HepG2 (cell line): Measurements from ENCODE around the gene SNF8. TPM values are rescaled to one million over a fixed set of nuclear protein-coding genes. Genes with fewer than 3 reads are reported as not detected.
A peak's percentile ranks its signal among the peaks of the same experiment; 100 is the strongest.

Source experiments
- CHCHD3 ChIP-seq: sonication (generic); formaldehyde crosslinking; IDR thresholded peaks from 2 replicates; pipeline ENCODE4 v1.8.0; 2022; ENCODE audit warnings: mild to moderate bottlenecking, missing genetic modification reagents, moderate library complexity
- CREB1 ChIP-seq, 2 experiments: fragments of 450-650 bp in 1 of 2; IDR thresholded peaks; 2 replicates each; pipeline ENCODE4 v1.6.1; 2016 to 2017; ENCODE audit warnings: control low read depth in 1 of 2, mild to moderate bottlenecking in 1 of 2, missing compliant biosample characterization in 1 of 2, missing genetic modification characterization in 1 of 2
- DBP ChIP-seq: sonication (generic); formaldehyde crosslinking; IDR thresholded peaks from 2 replicates; pipeline ENCODE4 v1.4.0; 2020; ENCODE audit warnings: missing genetic modification reagents; ENCODE audit errors: not compliant biosample characterization
- DNMT1 ChIP-seq: sonication (generic); formaldehyde crosslinking; IDR thresholded peaks from 2 replicates; pipeline ENCODE4 v1.5.1; 2020; ENCODE audit warnings: mild to moderate bottlenecking, missing genetic modification reagents
- HCFC1 ChIP-seq: fragments of 150-350 bp; IDR thresholded peaks from 2 replicates; pipeline ENCODE4 v1.6.1; 2014; ENCODE audit warnings: low read depth, low read length
- KLF13 ChIP-seq: sonication (generic); formaldehyde crosslinking; IDR thresholded peaks from 2 replicates; pipeline ENCODE4 v1.4.0; 2020; ENCODE audit warnings: mild to moderate bottlenecking, missing genetic modification reagents
- MEIS2 ChIP-seq: sonication (generic); formaldehyde crosslinking; IDR thresholded peaks from 2 replicates; pipeline ENCODE4 v1.9.0; 2021; ENCODE audit warnings: mild to moderate bottlenecking, missing genetic modification reagents
- MTF1 ChIP-seq: sonication (generic); formaldehyde crosslinking; IDR thresholded peaks from 2 replicates; pipeline ENCODE4 v1.5.0; 2020; ENCODE audit warnings: missing genetic modification reagents
- NR1H2 ChIP-seq: sonication (generic); formaldehyde crosslinking; IDR thresholded peaks from 2 replicates; pipeline ENCODE4 v1.8.1; 2022; ENCODE audit warnings: low read depth, missing genetic modification reagents, borderline replicate concordance
- RBFOX2 ChIP-seq: fragments of 200-400 bp; formaldehyde crosslinking; IDR thresholded peaks from 2 replicates; pipeline ENCODE4 v1.6.1; 2017; ENCODE audit warnings: low read depth, mild to moderate bottlenecking, low read length
- REST ChIP-seq, 2 experiments: IDR thresholded peaks; 2 replicates each; pipeline ENCODE4 v1.6.1; 2011 to 2012; ENCODE audit warnings: low read length in 2 of 2, borderline replicate concordance in 1 of 2, low read depth in 1 of 2, mild to moderate bottlenecking in 1 of 2, moderate library complexity in 1 of 2
- SIN3A ChIP-seq: IDR thresholded peaks from 2 replicates; pipeline ENCODE4 v1.6.1; 2011; ENCODE audit warnings: low read depth, mild to moderate bottlenecking, control low read depth, low read length, borderline replicate concordance
- YY1 ChIP-seq: IDR thresholded peaks from 2 replicates; pipeline ENCODE4 v1.6.1; 2011; ENCODE audit warnings: low read length, low read depth, moderate library complexity, mild to moderate bottlenecking; ENCODE audit not compliant: insufficient read depth, insufficient replicate concordance
- ZNF333 ChIP-seq: sonication (generic); formaldehyde crosslinking; IDR thresholded peaks from 2 replicates; pipeline ENCODE4 v1.4.0; 2020; ENCODE audit warnings: mild to moderate bottlenecking, missing genetic modification reagents, borderline replicate concordance
- ZNF652 ChIP-seq: IDR thresholded peaks from 2 replicates; pipeline ENCODE4 v1.6.1; 2016; ENCODE audit warnings: low read depth, borderline replicate concordance
- ZNF737 ChIP-seq: sonication (generic); formaldehyde crosslinking; IDR thresholded peaks from 2 replicates; pipeline ENCODE4 v1.5.0; 2020; ENCODE audit warnings: missing genetic modification reagents, mild to moderate bottlenecking, borderline replicate concordance
- ZNF768 ChIP-seq: sonication (generic); formaldehyde crosslinking; IDR thresholded peaks from 2 replicates; pipeline ENCODE4 v1.4.0; 2020; ENCODE audit warnings: missing genetic modification reagents
- polyA plus RNA-seq, 8 experiments: library from polyadenylated mRNA; depleted of rRNA in 3 of 8; stranded (reverse) in 7 of 8; unstranded in 1 of 8; fragments of >200 nt; fragmentation: Illumina TruSeq in 4 of 8; extraction: Trizol in 4 of 8; gene quantifications; 2 replicates each; pipeline versions ENCODE4 v1.2.1 to v1.2.3, GENCODE V29; 2011 to 2016; ENCODE audit warnings: low read depth in 4 of 8, missing spikeins in 1 of 8, mixed read lengths in 1 of 8; ENCODE audit not compliant: insufficient read depth in 1 of 8
- total RNA-seq, 5 experiments: library from RNA; depleted of rRNA; stranded (reverse); fragments of >200 nt; fragmentation: Illumina TruSeq; extraction: Trizol; gene quantifications; 2 replicates each; pipeline ENCODE4 v1.2.3, GENCODE V29; 2016; ENCODE audit warnings: low read depth in 1 of 5
- TF ChIP-seq, protein P1 (sequence below): sonication (generic); formaldehyde crosslinking; IDR thresholded peaks from 2 replicates; pipeline ENCODE4 v1.5.0; 2020; ENCODE audit warnings: mild to moderate bottlenecking, missing genetic modification reagents, moderate library complexity
- TF ChIP-seq, protein P2 (sequence below): sonication (generic); formaldehyde crosslinking; IDR thresholded peaks from 2 replicates; pipeline ENCODE4 v1.5.0; 2020; ENCODE audit warnings: mild to moderate bottlenecking, missing genetic modification reagents

SNF8 gene
- total and polyA plus RNA-seq, 2 of the 13 experiments (the other 11 are each of a cell fraction or from before 2014, with no cell fraction given), result 114 to 153 TPM

GRCh38 chr17:48892940-48893645, 51.5 kb downstream of the SNF8 start (continued):
- no peak for TF ChIP-seq ZNF652 (CRISPR knock-in tag)
- TF ChIP-seq YY1, result no peak
- no peak for TF ChIP-seq MEIS2
- TF ChIP-seq CHCHD3 (CRISPR knock-in tag), result no peak
- TF ChIP-seq NR1H2, result no peak; the same call in 1 of the 2 replicates
- TF ChIP-seq SIN3A, result no peak
- no peak for TF ChIP-seq REST (IDR thresholded peaks at IDR 0.05; ENCODE audit: borderline replicate concordance in 1 of 2, low read depth in 1 of 2, low read length in 2 of 2)
- no peak for TF ChIP-seq CREB1 (IDR thresholded peaks at IDR 0.05)
- no peak for TF ChIP-seq CREB1 (CRISPR knock-in tag; IDR thresholded peaks at IDR 0.05)
- TF ChIP-seq ZNF737, result no peak
- TF ChIP-seq RBFOX2, result peak; percentile 2; the same call in 1 of the 2 replicates
- TF ChIP-seq HCFC1, result no peak
- TF ChIP-seq DBP, result no peak
- TF ChIP-seq ZNF768 (CRISPR knock-in tag), result peak; percentile 1; the same call in 1 of the 2 replicates
- TF ChIP-seq, protein P1, sequence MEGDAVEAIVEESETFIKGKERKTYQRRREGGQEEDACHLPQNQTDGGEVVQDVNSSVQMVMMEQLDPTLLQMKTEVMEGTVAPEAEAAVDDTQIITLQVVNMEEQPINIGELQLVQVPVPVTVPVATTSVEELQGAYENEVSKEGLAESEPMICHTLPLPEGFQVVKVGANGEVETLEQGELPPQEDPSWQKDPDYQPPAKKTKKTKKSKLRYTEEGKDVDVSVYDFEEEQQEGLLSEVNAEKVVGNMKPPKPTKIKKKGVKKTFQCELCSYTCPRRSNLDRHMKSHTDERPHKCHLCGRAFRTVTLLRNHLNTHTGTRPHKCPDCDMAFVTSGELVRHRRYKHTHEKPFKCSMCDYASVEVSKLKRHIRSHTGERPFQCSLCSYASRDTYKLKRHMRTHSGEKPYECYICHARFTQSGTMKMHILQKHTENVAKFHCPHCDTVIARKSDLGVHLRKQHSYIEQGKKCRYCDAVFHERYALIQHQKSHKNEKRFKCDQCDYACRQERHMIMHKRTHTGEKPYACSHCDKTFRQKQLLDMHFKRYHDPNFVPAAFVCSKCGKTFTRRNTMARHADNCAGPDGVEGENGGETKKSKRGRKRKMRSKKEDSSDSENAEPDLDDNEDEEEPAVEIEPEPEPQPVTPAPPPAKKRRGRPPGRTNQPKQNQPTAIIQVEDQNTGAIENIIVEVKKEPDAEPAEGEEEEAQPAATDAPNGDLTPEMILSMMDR (CRISPR knock-in tag), result 0 out of 2 replicates have a peak, but pooled peaks have one; percentile 2
- no peak for TF ChIP-seq ZNF333 (CRISPR knock-in tag)
- no peak for TF ChIP-seq MTF1 (CRISPR knock-in tag)
- TF ChIP-seq DNMT1 (CRISPR knock-in tag), result peak; percentile 72; the same call in 1 of the 2 replicates
- TF ChIP-seq, protein P2, sequence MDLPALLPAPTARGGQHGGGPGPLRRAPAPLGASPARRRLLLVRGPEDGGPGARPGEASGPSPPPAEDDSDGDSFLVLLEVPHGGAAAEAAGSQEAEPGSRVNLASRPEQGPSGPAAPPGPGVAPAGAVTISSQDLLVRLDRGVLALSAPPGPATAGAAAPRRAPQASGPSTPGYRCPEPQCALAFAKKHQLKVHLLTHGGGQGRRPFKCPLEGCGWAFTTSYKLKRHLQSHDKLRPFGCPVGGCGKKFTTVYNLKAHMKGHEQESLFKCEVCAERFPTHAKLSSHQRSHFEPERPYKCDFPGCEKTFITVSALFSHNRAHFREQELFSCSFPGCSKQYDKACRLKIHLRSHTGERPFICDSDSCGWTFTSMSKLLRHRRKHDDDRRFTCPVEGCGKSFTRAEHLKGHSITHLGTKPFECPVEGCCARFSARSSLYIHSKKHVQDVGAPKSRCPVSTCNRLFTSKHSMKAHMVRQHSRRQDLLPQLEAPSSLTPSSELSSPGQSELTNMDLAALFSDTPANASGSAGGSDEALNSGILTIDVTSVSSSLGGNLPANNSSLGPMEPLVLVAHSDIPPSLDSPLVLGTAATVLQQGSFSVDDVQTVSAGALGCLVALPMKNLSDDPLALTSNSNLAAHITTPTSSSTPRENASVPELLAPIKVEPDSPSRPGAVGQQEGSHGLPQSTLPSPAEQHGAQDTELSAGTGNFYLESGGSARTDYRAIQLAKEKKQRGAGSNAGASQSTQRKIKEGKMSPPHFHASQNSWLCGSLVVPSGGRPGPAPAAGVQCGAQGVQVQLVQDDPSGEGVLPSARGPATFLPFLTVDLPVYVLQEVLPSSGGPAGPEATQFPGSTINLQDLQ (CRISPR knock-in tag), result no peak
- peak; percentile 77; the same call in 1 of the 2 replicates for TF ChIP-seq KLF13 (CRISPR knock-in tag)
